GM18499 (cell line): ENCODE data around the gene EFS.

Source experiments
- ATAC-seq: cut with Tn5 transposase; IDR thresholded peaks from one replicate; pipeline ENCODE4 v1.9.1; 2021; ENCODE audit warnings: moderate number of reproducible peaks; ENCODE audit not compliant: insufficient read depth, unreplicated experiment

EFS gene

GRCh38 chr14:23308721-23309445 lies 56.1 kb downstream of the EFS start:
- ATAC-seq = no peak

GRCh38 chr14:23307687-23308644 lies 57.0 kb downstream of the EFS start:
- no peak for ATAC-seq

- no peak for ATAC-seq
These were observed 57.8 kb downstream of the EFS start for GRCh38 chr14:23307146-23307530.

- ATAC-seq = no peak
These were observed 58.4 kb downstream of the EFS start, which contains the start of gene BCL2L2 for GRCh38 chr14:23306412-23307145. TSS of gene BCL2L2 (plus strand) at chr14:23306833. CDS start at chr14:23307768, 935 bp downstream.
